Neuronal stem cell (in vitro differentiated cells): Measurements from ENCODE around the gene HIVEP2.

Experiments used
- DNase-seq: peaks from one replicate; pipeline ENCODE4 v3.0.0-alpha.2; 2013; ENCODE audit warnings: low spot score
- H2AFZ ChIP-seq: one replicate; pipeline ENCODE4 v1.6.1; 2013; ENCODE audit warnings: mild to moderate bottlenecking, low read length, inconsistent platforms
- H2AK5ac ChIP-seq: 2 replicates; pipeline ENCODE4 v1.6.1; 2013; ENCODE audit warnings: low read depth, mild to moderate bottlenecking, inconsistent platforms, low read length, moderate library complexity, mixed read lengths
- H2BK120ac ChIP-seq: 2 replicates; pipeline ENCODE4 v1.6.1; 2013; ENCODE audit warnings: low read depth, mild to moderate bottlenecking, inconsistent platforms, low read length, moderate library complexity, mixed read lengths
- H2BK12ac ChIP-seq: one replicate; pipeline ENCODE4 v1.6.1; 2013; ENCODE audit warnings: low read length, inconsistent platforms
- H2BK15ac ChIP-seq: 2 replicates; pipeline ENCODE4 v1.6.1; 2013; ENCODE audit warnings: mild to moderate bottlenecking, low read length, inconsistent platforms, mixed read lengths
- H2BK5ac ChIP-seq: one replicate; pipeline ENCODE4 v1.6.1; 2013; ENCODE audit warnings: inconsistent platforms, mild to moderate bottlenecking, low read length, moderate library complexity
- H3K14ac ChIP-seq: one replicate; pipeline ENCODE4 v1.6.1; 2013; ENCODE audit warnings: low read length, inconsistent platforms
- H3K18ac ChIP-seq: 2 replicates; pipeline ENCODE4 v1.6.1; 2013; ENCODE audit warnings: low read length, inconsistent platforms
- H3K23ac ChIP-seq: 2 replicates; pipeline ENCODE4 v1.6.1; 2013; ENCODE audit warnings: low read depth, mild to moderate bottlenecking, mixed read lengths, low read length, inconsistent platforms; ENCODE audit not compliant: poor library complexity
- H3K27ac ChIP-seq: replicated peaks from 3 replicates; pipeline ENCODE4 v1.5.1; 2013; ENCODE audit warnings: low read length, inconsistent platforms
- H3K27me3 ChIP-seq, 3 experiments: 2 replicates each; pipeline ENCODE4 v1.6.1; 2013; ENCODE audit warnings: low read length in 3 of 3, mild to moderate bottlenecking in 2 of 3, inconsistent platforms in 1 of 3, low read depth in 1 of 3, mixed read lengths in 1 of 3, moderate library complexity in 1 of 3; ENCODE audit not compliant: control insufficient read depth in 3 of 3, insufficient read depth in 3 of 3
- H3K36me3 ChIP-seq, 2 donors: replicated peaks in 1 of 2; 2 replicates each; pipeline ENCODE4 v1.6.1; 2013; ENCODE audit warnings: low read length in 2 of 2; ENCODE audit not compliant: control insufficient read depth in 2 of 2, insufficient read depth in 2 of 2
- H3K4ac ChIP-seq: 2 replicates; pipeline ENCODE4 v1.6.1; 2013; ENCODE audit warnings: inconsistent platforms, mild to moderate bottlenecking, low read length, moderate library complexity
- H3K4me1 ChIP-seq, 2 donors: 1 replicate in 1 of 2; 2 replicates in 1 of 2; pipeline ENCODE4 v1.6.1; 2013; ENCODE audit warnings: low read length in 2 of 2, low read depth in 1 of 2; ENCODE audit not compliant: control insufficient read depth in 2 of 2, insufficient read depth in 1 of 2
- H3K4me2 ChIP-seq: one replicate; pipeline ENCODE4 v1.6.1; 2013; ENCODE audit warnings: mild to moderate bottlenecking, low read length, inconsistent platforms; ENCODE audit not compliant: insufficient read depth, poor library complexity, severe bottlenecking
- H3K4me3 ChIP-seq, 2 donors: 2 replicates each; pipeline ENCODE4 v1.5.1; 2013; ENCODE audit warnings: low read length in 2 of 2, mild to moderate bottlenecking in 2 of 2, inconsistent platforms in 1 of 2, moderate library complexity in 1 of 2
- H3K79me1 ChIP-seq: one replicate; pipeline ENCODE4 v1.6.1; 2013; ENCODE audit warnings: low read depth, mild to moderate bottlenecking, inconsistent platforms, low read length, moderate library complexity
- H3K9ac ChIP-seq: one replicate; pipeline ENCODE4 v1.6.1; 2013; ENCODE audit warnings: mild to moderate bottlenecking, low read depth, low read length, inconsistent platforms; ENCODE audit not compliant: poor library complexity
- H3K9me3 ChIP-seq, 2 donors: replicated peaks in 1 of 2; 2 replicates each; pipeline versions ENCODE3 to v1.6.1; 2013; ENCODE audit warnings: low read length in 2 of 2, mild to moderate bottlenecking in 2 of 2, inconsistent platforms in 1 of 2, low read depth in 1 of 2, mixed read lengths in 1 of 2, moderate library complexity in 1 of 2; ENCODE audit not compliant: control insufficient read depth in 2 of 2, insufficient read depth in 1 of 2
- H4K8ac ChIP-seq: one replicate; pipeline ENCODE4 v1.6.1; 2013; ENCODE audit warnings: low read depth, mild to moderate bottlenecking, inconsistent platforms, low read length, moderate library complexity
- H4K91ac ChIP-seq: one replicate; pipeline ENCODE4 v1.6.1; 2013; ENCODE audit warnings: low read length, low read depth, mild to moderate bottlenecking, inconsistent platforms; ENCODE audit not compliant: poor library complexity
- WGBS, 2 donors: extraction: QIAGEN DNeasy Blood & Tissue Kit; methylation state at CpG; one replicate each; pipeline ENCODE4 v1.1.7; 2013; ENCODE audit warnings: missing lambda C conversion rate in 2 of 2, mixed read lengths in 1 of 2; ENCODE audit not compliant: insufficient read length in 2 of 2, insufficient replicate concordance in 1 of 2; ENCODE audit errors: extremely low coverage in 2 of 2; 5-methylcytosine and 5-hydroxymethylcytosine counted together

The HIVEP2 gene

GRCh38 chr6:142800240-142800639 lies 144.7 kb downstream of the HIVEP2 start:
- H3K4ac ChIP-seq = no peak overlapping the region
- H3K14ac ChIP-seq = no peak overlapping the region
- no peak overlapping the region for H2BK15ac ChIP-seq
- H3K4me2 ChIP-seq = no peak overlapping the region
- no peak overlapping the region for H3K23ac ChIP-seq
- H3K18ac ChIP-seq = no peak overlapping the region
- H3K4me1 ChIP-seq = peaks cover 0 to 6% of the 10 kb centered on the region in 2 donors
- no peaks in the 10 kb centered on the region for H3K79me1 ChIP-seq
- no peak overlapping the region for H2BK120ac ChIP-seq
- no peaks in the 10 kb centered on the region for H3K27me3 ChIP-seq
- H3K36me3 ChIP-seq = no peaks in the 10 kb centered on the region
- H2BK5ac ChIP-seq = no peak overlapping the region
- H3K4me3 ChIP-seq = no peak overlapping the region
- no peak overlapping the region for H2AFZ ChIP-seq
- no peak overlapping the region for H2AK5ac ChIP-seq
- H3K9ac ChIP-seq = no peak overlapping the region
- no peak overlapping the region for H2BK12ac ChIP-seq
- H3K9me3 ChIP-seq = no peaks in the 10 kb centered on the region
- H3K27ac ChIP-seq = no peak overlapping the region
- H4K8ac ChIP-seq = no peak overlapping the region
- no peak overlapping the region for H4K91ac ChIP-seq
- DNase-seq = no peak

- Histone ChIP-seq H2BK5ac (no peak overlapping the region), H3K4ac (no peak overlapping the region), H3K4me2 (no peak overlapping the region), H2BK15ac (no peak overlapping the region), H2BK12ac (no peak overlapping the region), H3K4me3 (no peak overlapping the region), H3K36me3 (no peaks in the 10 kb centered on the region), H2BK120ac (no peak overlapping the region), H3K18ac (no peak overlapping the region), H4K91ac (no peak overlapping the region), H3K14ac (no peak overlapping the region), H2AK5ac (no peak overlapping the region), H3K9me3 (no peaks in the 10 kb centered on the region), H3K9ac (no peak overlapping the region), H4K8ac (no peak overlapping the region), H3K27ac (no peak overlapping the region), H3K27me3 (no peaks in the 10 kb centered on the region), H2AFZ (no peak overlapping the region), H3K4me1 (peaks cover 0 to 6% of the 10 kb centered on the region in 2 donors), H3K79me1 (no peaks in the 10 kb centered on the region), H3K23ac (no peak overlapping the region)
- no peak for DNase-seq
- no CpG with 5 or more reads among the region's 1 CpG for WGBS, 2 donors
These were observed 145.3 kb downstream of the HIVEP2 start for GRCh38 chr6:142799639-142800038.

- no peak overlapping the region for H2BK5ac ChIP-seq
- peaks cover 0 to 6% of the 10 kb centered on the region in 2 donors for H3K4me1 ChIP-seq
- no peak overlapping the region for H3K4ac ChIP-seq
- no peaks in the 10 kb centered on the region for H3K9me3 ChIP-seq
- H3K27ac ChIP-seq = no peak overlapping the region
- no peak overlapping the region for H3K4me2 ChIP-seq
- H4K91ac ChIP-seq = no peak overlapping the region
- no peak overlapping the region for H3K9ac ChIP-seq
- H3K36me3 ChIP-seq = no peaks in the 10 kb centered on the region
- H3K18ac ChIP-seq = no peak overlapping the region
- DNase-seq = no peak
- H2AK5ac ChIP-seq = no peak overlapping the region
- no peaks in the 10 kb centered on the region for H3K27me3 ChIP-seq
- no peak overlapping the region for H3K14ac ChIP-seq
- H4K8ac ChIP-seq = no peak overlapping the region
- H2BK120ac ChIP-seq = no peak overlapping the region
- H2BK12ac ChIP-seq = no peak overlapping the region
- H2AFZ ChIP-seq = no peak overlapping the region
- no CpG with 5 or more reads among the region's 1 CpG for WGBS, 2 donors
- H2BK15ac ChIP-seq = no peak overlapping the region
- H3K79me1 ChIP-seq = no peaks in the 10 kb centered on the region
- no peak overlapping the region for H3K23ac ChIP-seq
- no peak overlapping the region for H3K4me3 ChIP-seq
These were observed 147.8 kb downstream of the HIVEP2 start for GRCh38 chr6:142797159-142797558.

- H3K9me3 ChIP-seq = no peaks in the 10 kb centered on the region
- no peak overlapping the region for H2AK5ac ChIP-seq
- H4K8ac ChIP-seq = no peak overlapping the region
- no peak overlapping the region for H3K9ac ChIP-seq
- H3K27ac ChIP-seq = no peak overlapping the region
- H3K4me1 ChIP-seq = peaks cover 0 to 6% of the 10 kb centered on the region in 2 donors
- H3K4me2 ChIP-seq = no peak overlapping the region
- no peak overlapping the region for H3K23ac ChIP-seq
- H3K36me3 ChIP-seq = no peaks in the 10 kb centered on the region
- no peak overlapping the region for H3K4me3 ChIP-seq
- DNase-seq = no peak
- WGBS, 2 donors = no CpG with 5 or more reads among the region's 5 CpGs
- H3K4ac ChIP-seq = no peak overlapping the region
- H3K79me1 ChIP-seq = no peaks in the 10 kb centered on the region
- no peak overlapping the region for H3K14ac ChIP-seq
- H2AFZ ChIP-seq = no peak overlapping the region
- no peak overlapping the region for H2BK5ac ChIP-seq
- H4K91ac ChIP-seq = no peak overlapping the region
- H3K18ac ChIP-seq = no peak overlapping the region
- H3K27me3 ChIP-seq = no peaks in the 10 kb centered on the region
- H2BK120ac ChIP-seq = no peak overlapping the region
- no peak overlapping the region for H2BK12ac ChIP-seq
- no peak overlapping the region for H2BK15ac ChIP-seq
These were observed 148.4 kb downstream of the HIVEP2 start for GRCh38 chr6:142796571-142796970.
